Left renal cortex interstitium (tissue), 4 donors: Measurements from ENCODE around the gene NPAS4. TPM values are rescaled to one million over a fixed set of nuclear protein-coding genes. Genes with fewer than 3 reads are reported as not detected.
"Not testable (repeated sequence)": the region's sequence is repeated elsewhere in the genome, so short reads cannot be mapped to it uniquely, and the experiment has no call there.

ENCODE experiments used
- DNase-seq, 4 donors: peaks; one replicate each; pipeline ENCODE4 v3.0.0-alpha.2; 2013; ENCODE audit warnings: low read depth in 4 of 4, low spot score in 2 of 4, missing footprints in 1 of 4
- polyA plus RNA-seq, 4 donors: library from polyadenylated mRNA; unstranded; fragments of 120-200 nt; gene quantifications; one replicate each; pipeline ENCODE4 v1.2.1, GENCODE V29; 2013; ENCODE audit not compliant: insufficient read length in 4 of 4

The NPAS4 gene
- polyA plus RNA-seq, 4 donors, result 0.06 to 0.54 (median 0.22) TPM

DNA sequence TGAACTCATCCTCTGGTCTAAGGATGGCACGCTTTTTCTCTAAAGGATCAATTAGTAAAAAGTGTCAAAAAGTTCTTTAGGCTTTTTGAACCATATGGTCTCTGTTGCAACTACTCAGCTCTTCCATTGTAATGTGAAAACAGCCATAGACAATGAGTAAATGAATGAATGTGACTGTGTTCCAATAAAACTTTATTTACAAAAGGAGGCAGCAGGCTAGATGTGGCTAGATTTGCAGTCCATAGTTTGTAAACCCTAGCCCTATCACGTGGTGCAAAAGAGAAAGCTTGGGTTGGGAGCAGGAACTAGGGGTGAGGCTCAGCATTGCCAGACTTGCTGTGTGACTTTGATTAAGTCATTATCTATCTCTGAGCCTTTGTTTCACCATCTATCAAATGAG, 5.4 kb upstream of the NPAS4 start:
- DNase-seq, result no peak

DNA sequence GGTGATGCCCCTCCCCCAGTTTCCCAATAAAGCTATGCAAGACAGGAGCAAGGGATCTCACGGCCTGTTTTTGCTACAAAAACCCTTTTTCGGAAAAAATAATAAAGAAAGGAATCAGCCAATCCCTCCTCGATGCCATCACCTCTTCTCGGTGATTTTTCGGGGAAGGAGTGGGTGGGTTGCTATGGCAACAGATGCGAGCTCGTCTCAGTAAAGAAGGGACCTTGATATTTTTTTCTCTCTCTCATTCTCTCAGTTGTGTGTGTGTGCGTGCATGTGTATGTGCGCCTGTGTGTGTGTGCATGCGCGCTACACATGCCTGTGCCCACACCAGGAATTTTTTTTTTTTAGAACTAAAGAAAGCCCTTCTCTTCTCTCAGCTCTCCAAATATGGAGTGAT, 3.8 kb upstream of the NPAS4 start:
- no peak for DNase-seq

GRCh38 chr11:66418168-66418985, 2.5 kb upstream of the NPAS4 start:
- peak in 2 of 4 donors; percentile 58 to 73 for DNase-seq

DNA sequence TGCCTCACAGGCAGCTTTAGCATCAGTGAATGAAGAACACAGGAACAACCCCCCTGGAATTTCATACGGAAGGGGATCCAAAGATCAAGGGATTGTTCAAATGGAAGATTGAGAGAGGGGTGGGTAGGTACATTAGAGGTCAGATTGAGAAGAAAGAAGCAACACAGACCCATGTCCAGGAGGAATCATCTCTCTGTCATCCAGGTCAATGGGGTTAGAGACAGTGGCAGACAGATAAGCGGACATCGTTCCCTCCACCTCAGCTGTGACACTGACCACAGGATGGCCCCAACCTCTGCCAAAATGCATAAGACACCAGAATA, 1.9 kb upstream of the NPAS4 start:
- DNase-seq, result no peak

- DNase-seq, result no peak
Observed at GRCh38 chr11:66419825-66420224, 1.0 kb upstream of the NPAS4 start.

- peak; percentile 84 to 88 (median 86) for DNase-seq
Observed at GRCh38 chr11:66421492-66422205, 814 bp downstream of the NPAS4 start.

DNA sequence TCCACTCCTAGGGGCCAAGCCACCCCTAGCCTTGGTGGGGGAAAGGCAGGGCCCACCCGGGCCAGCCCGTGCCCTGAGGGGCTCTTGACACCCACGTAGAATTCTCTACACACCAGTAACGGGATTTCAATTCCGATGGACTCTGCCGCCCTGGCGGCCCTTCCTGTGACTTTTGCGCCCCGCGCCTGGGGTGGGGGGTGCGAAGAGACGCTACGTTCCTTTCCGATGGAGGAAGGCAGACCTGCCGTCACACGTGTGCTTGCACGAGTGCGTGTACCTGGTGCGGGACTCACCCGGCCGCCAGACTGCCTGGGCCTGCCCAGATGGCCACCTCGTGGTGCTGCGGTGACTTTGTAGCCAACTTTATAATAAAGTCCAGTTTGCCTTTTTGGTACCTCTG, 5.5 kb downstream of the NPAS4 start:
- no peak for DNase-seq

- no peak for DNase-seq
Observed at GRCh38 chr11:66428933-66429332, 8.1 kb downstream of the NPAS4 start.

DNA sequence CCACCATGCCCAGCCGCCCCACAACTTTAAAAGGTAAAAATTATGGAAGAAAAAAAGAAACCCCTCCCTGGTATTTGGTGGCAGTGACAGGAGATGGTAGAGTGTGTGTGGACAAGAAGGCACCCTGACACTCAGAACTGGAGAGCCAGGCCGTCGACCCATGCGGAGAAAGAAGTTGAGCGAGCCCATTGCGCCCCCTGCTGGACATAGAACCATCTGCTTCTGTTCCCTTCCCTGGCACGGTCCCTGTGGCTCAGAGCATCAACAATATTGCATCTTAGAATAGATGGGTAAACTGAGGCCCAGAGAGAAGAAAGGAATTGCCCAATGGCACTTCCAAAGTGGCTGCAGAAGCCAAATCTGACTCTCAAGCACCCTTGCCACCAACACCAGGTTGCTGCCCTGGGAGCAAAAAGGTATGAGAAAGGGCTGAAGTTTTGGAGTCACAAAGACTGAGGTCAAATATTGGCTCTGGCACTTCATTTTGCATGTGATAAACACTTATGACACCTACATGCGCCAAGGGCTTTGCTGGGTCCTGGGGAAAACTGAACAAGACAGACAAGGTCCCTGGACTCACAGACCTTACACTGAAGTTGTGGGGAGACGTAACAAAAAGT, 9.3 kb downstream of the NPAS4 start:
- DNase-seq, result no peak

GRCh38 chr11:66431287-66431686, 10.5 kb downstream of the NPAS4 start:
- DNase-seq, result not testable (repeated sequence)

DNA sequence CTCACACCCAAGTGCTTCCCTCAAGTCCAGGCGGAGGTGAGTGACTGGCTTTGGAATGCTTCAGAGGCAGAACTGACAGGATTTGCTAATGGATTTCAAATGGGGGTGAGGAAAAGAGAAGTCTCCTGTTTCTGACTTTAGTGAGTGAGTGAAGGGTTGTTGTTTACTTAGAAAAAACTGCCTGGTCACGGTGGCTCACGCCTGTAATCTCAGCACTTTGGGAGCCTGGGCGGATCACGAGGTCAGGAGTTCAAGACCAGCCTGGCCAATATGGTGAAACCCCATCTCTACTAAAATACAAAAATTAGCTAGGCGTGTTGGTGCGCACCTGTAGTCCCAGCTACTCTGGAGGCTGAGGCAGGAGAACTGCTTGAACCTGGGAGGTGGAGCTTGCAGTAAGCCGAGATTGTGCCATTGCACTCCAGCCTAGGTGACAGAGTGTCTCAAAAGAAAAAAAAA, 11.1 kb downstream of the NPAS4 start:
- not testable (repeated sequence) for DNase-seq

GRCh38 chr11:66432597-66432996, 11.8 kb downstream of the NPAS4 start:
- DNase-seq, result no peak

- DNase-seq, result no peak
Observed at GRCh38 chr11:66437979-66438503, 17.2 kb downstream of the NPAS4 start.

DNA sequence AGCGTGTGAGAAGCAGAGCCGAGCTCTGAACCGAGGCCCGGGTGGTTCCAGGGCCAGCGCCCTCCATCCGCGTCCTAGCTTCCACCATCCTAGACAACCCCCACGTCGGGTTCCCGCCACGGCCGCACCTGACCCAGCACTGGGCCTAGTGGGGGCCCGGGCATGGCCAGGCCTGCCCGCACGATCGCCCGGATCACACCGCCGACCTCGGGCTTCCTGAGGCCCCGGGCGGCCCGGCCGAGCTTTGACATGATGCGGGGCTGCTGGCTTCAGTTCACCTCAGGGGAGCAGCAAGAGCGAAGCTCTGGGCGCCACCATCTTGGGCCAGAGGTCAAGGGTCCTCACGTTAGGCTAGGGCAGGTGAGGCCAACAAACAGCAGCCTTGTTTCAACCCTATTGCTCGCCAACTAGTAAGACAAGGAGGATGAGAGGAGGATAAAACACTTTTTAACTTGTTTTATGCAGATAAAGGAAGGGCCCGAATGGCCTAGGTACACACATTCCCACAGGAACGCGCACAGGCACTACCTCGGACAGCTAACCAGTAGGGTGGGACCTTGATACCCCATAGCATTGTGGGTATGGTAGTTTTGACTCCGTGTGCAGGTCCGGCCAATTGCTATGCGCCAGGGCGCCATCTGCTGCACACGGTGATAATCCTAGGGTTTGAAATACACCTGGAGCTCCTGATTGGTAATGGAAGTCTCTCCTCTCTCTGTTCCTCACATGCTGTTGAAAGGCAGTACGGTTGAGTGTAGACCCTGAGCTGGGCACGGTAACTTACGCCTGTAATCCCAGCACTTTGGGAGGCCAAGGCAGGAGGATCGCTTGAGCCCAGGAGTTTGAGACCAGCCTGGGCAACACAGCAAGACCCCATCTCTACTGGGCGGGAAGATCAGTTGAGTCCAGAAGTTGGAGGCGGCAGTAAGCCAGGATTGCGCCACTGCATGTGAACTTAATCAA, 17.9 kb downstream of the NPAS4 start, which contains the start of gene MRPL11:
Gene MRPL11 (minus strand): TSS at position 345 of the 963 bp plus-strand sequence. CDS start 94 bp downstream, at position 251.
- peak; percentile 85 to 97 (median 92) for DNase-seq

- not testable (repeated sequence) for DNase-seq
Observed at GRCh38 chr11:66440101-66440939, 19.5 kb downstream of the NPAS4 start.

- DNase-seq, result not testable (repeated sequence)
Observed at GRCh38 chr11:66440940-66441282, 20.1 kb downstream of the NPAS4 start.

DNA sequence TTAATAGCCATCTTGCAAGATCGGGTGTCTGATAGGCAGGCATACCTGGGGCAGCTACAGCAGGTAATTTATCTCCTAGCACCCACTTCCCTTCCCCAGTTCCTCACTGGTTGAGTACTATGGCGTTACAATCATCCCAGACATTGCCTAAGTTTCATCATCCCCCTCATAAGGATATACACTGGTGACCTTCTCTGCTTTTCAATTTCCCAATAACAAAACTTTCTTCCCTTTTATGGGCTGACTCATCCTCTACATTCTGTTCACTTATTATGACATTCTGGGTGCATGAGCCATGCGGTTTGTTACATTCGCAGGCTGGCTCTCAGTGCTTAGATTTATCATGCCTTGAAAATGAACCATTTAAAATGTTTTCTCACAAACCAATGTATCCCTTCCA, 22.8 kb downstream of the NPAS4 start:
- no peak for DNase-seq

DNA sequence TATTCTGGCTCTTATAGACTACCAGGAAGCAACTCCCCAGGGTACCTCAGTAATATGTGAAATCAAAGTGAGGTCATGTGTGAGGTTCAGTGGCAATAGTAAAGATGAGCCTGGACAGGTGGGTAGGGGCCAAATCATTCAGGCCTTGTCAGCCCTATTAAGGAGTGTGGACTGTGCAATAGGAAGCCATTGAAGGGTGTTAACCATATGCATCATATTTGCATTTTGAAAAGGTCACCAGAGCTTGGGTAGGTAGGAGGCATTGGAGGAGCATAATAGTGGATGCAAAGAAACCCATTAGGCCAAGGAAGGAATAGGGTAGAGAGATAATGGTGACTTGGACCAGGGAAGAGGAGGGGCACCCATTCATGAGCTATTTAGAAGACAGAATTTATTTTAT, 26.2 kb downstream of the NPAS4 start:
- DNase-seq, result no peak

DNA sequence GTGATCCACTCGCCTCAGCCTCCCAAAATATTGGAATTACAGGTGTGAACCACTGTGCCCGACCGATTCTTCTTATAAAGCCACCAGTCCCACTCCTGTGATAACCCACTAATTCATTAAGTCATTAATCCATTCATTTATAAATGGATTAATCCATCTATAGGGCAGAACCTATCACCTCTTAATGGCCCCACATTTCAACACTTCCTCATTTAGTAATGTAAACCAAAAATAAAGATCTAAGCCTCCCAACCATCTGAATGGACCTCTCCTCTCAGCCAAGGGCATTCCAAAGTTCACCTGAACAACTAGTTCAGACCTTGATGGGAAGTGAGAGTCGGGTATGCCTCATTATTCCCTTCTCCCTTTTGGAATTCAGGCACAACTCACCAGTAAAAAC, 27.7 kb downstream of the NPAS4 start:
- DNase-seq, result no peak
